Measurements from ENCODE around the gene CFAP299.
"Not testable (repeated sequence)": the region's sequence is repeated elsewhere in the genome, so short reads cannot be mapped to it uniquely, and the experiment has no call there.

- TF ChIP-seq CTCF, POLR2A (IDR thresholded peaks at IDR 0.05): not testable (repeated sequence)
Measured at GRCh38 chr4:80793660-80794059, 458.1 kb downstream of the CFAP299 start.

All from right lobe of liver (tissue), 4 donors.